GM13976 (cell line): ENCODE measurements around the gene IMMP2L.
A peak's percentile ranks its signal among the peaks of the same experiment; 100 is the strongest.

Experiments used
- DNase-seq: peaks from one replicate; pipeline ENCODE4 v3.0.0; 2012; ENCODE audit warnings: low spot score
- in situ Hi-C: fragments of 300-500 bp; cut with MboI; formaldehyde crosslinking; loops from one replicate; pipeline ENCODE4 v1.12.0; 2022; ENCODE audit warnings: low sequenced_read_pairs, mixed read lengths, inconsistent platforms; ENCODE audit not compliant: unreplicated experiment
- TF ChIP-seq, protein P1 (sequence below): IDR thresholded peaks from 2 replicates; pipeline ENCODE4 v1.5.1; 2012; ENCODE audit warnings: borderline replicate concordance, mild to moderate bottlenecking; ENCODE audit not compliant: insufficient read depth; ENCODE audit errors: extremely low read depth, missing control alignments, control extremely low read depth

Gene IMMP2L

DNA sequence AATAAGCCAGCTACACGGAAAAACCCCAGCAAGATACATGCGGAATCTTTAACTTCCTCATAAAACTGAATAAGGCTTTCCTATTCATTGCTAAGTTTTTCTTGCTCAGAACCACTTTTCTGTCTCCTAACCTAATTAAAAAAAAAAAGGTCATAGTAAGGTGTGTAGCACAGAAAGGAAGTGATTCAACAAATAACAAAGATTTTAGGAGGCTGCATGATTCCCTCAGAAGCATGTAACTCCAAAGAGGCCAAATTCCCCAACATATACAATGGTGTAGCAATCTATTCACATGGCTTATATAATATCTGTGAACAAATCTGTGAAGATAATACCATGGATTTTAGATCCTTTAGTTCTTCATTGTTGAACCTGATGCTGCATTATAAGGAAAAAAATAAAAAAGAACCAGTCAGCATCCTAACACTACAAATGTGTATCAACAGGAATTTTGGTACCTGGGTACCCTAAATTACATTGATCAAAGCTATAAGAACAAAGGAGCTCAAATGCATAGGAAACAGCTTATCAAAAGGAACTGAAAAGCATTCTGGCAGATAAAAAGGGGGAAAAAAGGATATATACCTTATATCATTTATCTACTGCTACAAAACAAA is 63.8 kb downstream of the IMMP2L start:
- DNase-seq, result no peak
- in situ Hi-C loops, result loop anchor here (25.0 kb wide), 1 partner anchor 411 kb away; the partner anchor contains the start of gene LRRN3
- TF ChIP-seq, protein P1, sequence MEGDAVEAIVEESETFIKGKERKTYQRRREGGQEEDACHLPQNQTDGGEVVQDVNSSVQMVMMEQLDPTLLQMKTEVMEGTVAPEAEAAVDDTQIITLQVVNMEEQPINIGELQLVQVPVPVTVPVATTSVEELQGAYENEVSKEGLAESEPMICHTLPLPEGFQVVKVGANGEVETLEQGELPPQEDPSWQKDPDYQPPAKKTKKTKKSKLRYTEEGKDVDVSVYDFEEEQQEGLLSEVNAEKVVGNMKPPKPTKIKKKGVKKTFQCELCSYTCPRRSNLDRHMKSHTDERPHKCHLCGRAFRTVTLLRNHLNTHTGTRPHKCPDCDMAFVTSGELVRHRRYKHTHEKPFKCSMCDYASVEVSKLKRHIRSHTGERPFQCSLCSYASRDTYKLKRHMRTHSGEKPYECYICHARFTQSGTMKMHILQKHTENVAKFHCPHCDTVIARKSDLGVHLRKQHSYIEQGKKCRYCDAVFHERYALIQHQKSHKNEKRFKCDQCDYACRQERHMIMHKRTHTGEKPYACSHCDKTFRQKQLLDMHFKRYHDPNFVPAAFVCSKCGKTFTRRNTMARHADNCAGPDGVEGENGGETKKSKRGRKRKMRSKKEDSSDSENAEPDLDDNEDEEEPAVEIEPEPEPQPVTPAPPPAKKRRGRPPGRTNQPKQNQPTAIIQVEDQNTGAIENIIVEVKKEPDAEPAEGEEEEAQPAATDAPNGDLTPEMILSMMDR, result no peak

DNA sequence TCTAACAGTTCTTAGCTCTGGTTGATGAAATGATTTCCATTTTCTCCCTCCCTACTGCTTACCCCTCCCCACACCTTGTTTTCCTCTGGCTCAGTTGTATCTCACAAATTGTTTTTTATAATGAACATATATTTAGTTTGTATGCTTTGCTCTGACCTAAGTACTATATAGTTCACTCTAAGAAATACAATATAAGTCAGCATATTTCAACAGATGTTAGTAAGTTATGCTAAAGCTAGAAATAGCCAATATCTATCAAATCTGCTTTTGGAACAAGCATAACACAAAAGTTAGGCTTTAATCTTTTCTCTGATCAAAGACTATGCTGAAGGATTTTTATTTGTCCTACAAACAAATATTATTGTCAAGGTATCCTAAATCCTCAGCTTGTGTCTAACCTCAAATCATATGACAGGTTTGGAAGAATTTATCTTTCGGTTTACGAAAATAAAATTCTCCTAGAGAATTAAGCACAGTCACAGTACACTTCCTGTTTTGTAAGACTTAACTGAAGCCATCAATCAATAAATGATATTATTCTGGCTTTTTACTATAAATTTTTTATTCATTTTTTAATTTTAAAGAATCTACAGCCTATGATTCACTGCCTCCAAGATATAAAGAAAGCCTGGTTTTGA is 67.0 kb downstream of the IMMP2L start:
- TF ChIP-seq, protein P1, result no peak
- DNase-seq, result no peak
- in situ Hi-C loops, result loop anchor here (25.0 kb wide), 1 partner anchor 408 kb away; the partner anchor contains the start of gene LRRN3

DNA sequence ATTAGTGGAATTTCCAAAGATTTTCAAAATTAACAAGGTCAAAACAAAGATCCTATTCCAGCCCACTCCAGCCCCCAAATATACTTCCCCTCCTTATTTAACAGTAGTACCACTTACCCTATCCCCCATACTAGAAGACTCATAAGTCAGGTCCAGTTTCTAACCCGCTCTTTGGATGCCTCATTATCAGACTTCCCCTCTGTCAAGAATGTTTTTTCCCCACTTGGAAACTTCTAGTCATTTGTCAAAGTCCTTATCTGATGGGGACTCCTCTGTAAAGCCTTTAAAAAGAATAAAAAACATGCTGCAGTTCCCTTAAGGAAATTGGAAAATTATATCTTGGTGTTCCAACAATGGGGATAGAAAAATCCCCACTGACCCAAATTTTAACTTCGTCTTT is 70.1 kb downstream of the IMMP2L start:
- DNase-seq, result no peak
- in situ Hi-C loops, result loop anchor here (25.0 kb wide), 1 partner anchor 405 kb away; the partner anchor contains the start of gene LRRN3
- TF ChIP-seq, protein P1, result no peak

DNA sequence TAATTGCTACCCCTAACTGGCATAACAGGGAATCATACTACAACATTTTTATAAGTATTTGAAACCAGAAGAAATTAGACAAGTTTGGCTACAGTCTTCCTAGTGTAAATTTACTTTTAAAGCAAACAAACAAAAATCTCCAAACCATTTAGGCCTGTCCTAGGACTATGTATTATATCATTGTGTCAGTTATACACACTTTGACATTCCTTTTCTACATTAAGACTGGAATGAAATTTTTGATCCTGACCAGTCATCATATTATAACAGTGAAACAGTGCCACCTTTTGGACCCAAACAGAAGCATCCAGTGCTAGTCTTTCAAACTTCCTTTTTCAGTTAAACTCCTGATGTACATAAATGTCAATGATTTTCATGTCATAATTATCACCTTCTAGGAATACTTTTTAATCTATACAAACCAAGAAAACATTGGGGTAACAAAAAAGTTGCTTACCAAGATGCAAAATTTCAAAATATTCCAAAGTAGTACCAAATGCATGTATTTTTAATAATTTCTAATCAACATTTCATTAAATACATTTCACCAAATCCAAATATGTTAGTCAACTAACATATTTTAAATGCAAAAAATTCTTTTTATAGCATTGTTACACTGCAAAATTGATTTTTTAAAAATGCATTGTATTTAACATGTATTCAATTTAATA is 75.7 kb downstream of the IMMP2L start:
- TF ChIP-seq, protein P1, result peak; percentile 66
- in situ Hi-C loops, result loop anchor here (25.0 kb wide), 1 partner anchor 399 kb away; the partner anchor contains the start of gene LRRN3
- peak; percentile 56 for DNase-seq

DNA sequence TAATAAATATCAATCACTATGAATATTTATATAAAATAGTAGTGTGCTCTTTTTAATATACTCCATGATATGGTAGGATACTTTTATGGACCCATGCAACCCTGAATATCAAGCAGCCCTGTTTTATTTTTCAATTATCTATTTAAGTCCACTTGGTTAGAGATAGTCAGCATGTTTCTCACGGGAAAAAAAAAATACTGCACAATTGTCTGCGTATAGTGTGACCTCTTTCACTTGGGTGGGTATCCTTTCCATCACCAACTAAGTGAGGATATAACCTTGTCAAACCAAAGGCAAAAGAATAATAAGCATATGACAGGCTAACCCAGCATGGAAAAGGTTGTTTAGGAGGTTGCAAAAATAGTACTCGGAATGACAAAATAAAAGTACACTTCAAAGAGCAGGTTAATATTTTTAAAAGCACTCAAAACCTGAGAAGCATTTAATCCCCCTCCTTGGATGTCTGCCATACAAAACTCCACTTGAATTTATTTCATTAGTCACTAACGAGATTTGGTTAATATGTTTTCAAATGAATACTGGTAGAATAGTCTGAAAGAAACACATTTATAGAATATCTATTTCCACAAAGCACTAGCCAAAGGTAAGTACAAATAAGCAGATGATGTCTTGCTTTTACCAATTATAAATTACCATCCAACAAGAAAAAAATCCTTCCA is 76.5 kb downstream of the IMMP2L start:
- no peak for DNase-seq
- TF ChIP-seq, protein P1, result no peak
- in situ Hi-C loops, result loop anchor here (25.0 kb wide), 1 partner anchor 399 kb away; the partner anchor contains the start of gene LRRN3

DNA sequence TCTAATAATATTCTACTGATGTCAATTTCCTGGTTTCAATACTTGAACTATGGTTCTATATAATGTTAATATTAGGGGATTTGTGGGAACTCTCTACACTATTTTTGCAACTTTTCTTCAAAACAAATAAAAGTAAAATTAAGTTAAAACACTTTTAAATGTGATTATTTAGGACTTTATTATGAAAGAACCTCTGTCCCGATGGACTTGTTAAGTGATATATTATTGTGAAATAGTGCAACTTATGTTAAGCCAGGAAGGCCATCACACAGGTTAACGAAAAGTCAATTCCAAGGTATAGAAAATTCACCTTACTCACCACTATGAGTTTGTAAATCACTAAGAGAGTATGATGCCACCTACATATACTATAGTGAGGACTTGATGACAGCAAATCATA is 79.2 kb downstream of the IMMP2L start:
- in situ Hi-C loops, result loop anchor here (25.0 kb wide), 1 partner anchor 396 kb away; the partner anchor contains the start of gene LRRN3
- TF ChIP-seq, protein P1, result no peak
- DNase-seq, result no peak
